Measurements from ENCODE around the gene DARS1. TPM values are rescaled to one million over a fixed set of nuclear protein-coding genes. Genes with fewer than 3 reads are reported as not detected.

The DARS1 gene
- 120 and 143 TPM in 2 replicates for total RNA-seq (2012; rRNA removed)

DNA sequence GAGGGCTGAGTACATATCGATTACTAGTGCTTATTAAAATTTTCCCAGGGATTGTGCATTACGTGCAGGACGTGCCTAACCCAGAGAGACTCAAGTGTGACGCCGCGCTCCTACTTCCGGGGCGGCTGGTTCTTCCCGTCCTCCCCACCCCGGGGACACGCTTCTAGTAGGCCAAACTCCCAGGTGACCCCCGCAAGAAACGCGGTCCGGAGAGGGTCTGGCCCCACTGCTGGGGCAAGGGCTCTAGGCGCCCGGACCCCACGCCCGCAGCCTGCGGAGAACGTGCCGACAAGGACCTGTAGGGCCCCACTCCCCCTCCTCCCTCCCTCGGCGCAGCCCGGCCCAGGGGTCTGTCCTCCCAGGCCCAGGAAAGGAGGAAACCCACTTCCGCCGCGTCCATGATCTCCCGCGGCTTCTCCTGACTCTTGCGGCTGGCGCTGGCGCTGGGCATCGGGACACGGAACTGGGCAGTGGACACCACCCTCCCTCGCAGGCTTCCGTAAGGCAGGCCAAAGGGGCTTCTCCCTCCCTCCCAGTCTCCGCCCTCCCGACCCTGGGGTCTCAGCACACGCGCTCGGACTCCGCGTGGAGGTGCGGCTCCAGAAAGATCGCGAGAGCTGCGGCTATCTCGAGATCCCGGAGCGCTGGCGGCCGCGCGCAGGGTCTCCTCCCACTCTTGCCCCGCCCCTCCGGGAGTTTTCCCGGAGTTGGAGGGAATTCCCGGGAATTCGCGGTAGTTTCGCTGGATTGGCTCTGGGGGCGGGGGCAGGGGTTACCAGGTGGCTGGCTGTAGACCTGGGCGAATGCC, at the start of gene DARS1:
Gene DARS1 (minus strand): TSS at position 609 of the 808 bp plus-strand sequence. CDS start 158 bp downstream, at position 451.
- Histone ChIP-seq H3K4me1 (ENCODE audit: control insufficient read depth, insufficient read depth, low read length) (peaks cover 14% of the 10 kb centered on the region), H3K27me3 (ENCODE audit: control insufficient read depth, insufficient read depth, low read length) (no peaks in the 10 kb centered on the region), H3K9ac (ENCODE audit: low read depth, low read length) (peak within 1 kb of the TSS; percentile 99), H3K36me3 (ENCODE audit: insufficient read depth, low read length) (peaks cover 19% of the 10 kb centered on the region), H3K4me2 (ENCODE audit: low read length) (peak within 1 kb of the TSS; percentile 84), H3K9me3 (replicated peaks; ENCODE audit: low read length) (no peaks in the 10 kb centered on the region), H3K4me3 (ENCODE audit: low read length) (peak within 1 kb of the TSS; percentile 92)

DNA sequence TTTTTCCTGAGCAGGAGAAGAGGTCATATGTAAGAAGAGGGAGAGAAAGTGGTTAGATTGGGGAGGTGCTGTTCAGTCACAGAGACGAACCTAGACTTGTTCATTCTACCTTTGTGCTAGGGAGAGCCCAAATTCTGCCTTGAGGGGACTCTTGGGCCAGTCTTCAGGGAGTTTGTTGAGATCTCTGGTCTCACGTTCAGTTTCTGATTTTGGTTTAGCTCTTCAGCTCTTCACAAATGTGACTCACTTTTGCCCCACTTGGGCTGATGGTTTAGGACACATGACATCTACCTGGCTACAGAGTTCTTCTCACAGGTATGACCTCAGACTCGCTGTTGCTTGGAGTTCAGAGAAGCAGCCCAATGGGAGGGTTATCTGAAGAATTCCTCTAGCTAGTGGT, 49.2 kb upstream of the DARS1 start:
- no peaks in the 10 kb centered on the region for H3K9me3 ChIP-seq (replicated peaks; ENCODE audit: low read length)
- H3K4me1 ChIP-seq (ENCODE audit: control insufficient read depth, insufficient read depth, low read length), result no peaks in the 10 kb centered on the region
- H3K4me2 ChIP-seq (ENCODE audit: low read length), result no peak overlapping the region
- no peak overlapping the region for H3K9ac ChIP-seq (ENCODE audit: low read depth, low read length)
- no peak overlapping the region for H3K4me3 ChIP-seq (ENCODE audit: low read length)
- no peaks in the 10 kb centered on the region for H3K36me3 ChIP-seq (ENCODE audit: insufficient read depth, low read length)
- H3K27me3 ChIP-seq (ENCODE audit: control insufficient read depth, insufficient read depth, low read length), result peaks cover 21% of the 10 kb centered on the region

DNA sequence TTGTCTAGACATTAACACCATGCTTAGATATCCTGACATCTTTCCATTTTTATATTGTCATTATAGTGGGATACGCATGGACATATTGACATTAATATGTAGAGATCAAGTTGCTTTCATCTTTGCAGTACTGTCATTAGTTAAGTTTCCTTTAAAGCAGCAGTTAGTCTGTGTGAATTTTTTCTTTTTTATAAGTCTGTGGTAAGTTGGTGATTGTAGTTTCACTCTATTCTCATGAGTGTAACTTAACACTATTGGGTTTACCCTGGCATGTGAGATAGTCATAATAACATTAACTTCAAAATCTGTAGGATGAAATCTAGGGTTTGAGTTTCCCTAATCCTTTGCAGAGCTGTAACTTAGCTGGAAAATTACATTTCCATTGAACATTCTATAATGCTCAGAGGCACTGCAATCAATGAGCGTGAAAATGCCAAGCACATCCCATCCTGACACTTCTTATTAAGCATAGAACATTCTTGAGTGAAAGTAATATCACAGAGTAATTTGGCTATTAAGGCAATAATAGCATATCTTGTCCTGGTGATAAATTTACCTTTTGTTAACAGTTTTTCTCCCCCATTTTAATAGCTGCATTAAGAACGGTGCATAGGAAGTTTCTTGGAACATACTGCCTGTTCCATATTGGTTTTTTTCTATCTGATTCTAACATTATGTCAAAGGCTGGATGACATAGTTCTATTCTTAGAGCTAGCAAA, 47.5 kb upstream of the DARS1 start:
- no peak overlapping the region for H3K9ac ChIP-seq (ENCODE audit: low read depth, low read length)
- H3K4me2 ChIP-seq (ENCODE audit: low read length), result no peak overlapping the region
- H3K9me3 ChIP-seq (replicated peaks; ENCODE audit: low read length), result no peaks in the 10 kb centered on the region
- peaks cover 16% of the 10 kb centered on the region for H3K27me3 ChIP-seq (ENCODE audit: control insufficient read depth, insufficient read depth, low read length)
- H3K4me1 ChIP-seq (ENCODE audit: control insufficient read depth, insufficient read depth, low read length), result no peaks in the 10 kb centered on the region
- no peak overlapping the region for H3K4me3 ChIP-seq (ENCODE audit: low read length)
- H3K36me3 ChIP-seq (ENCODE audit: insufficient read depth, low read length), result no peaks in the 10 kb centered on the region

DNA sequence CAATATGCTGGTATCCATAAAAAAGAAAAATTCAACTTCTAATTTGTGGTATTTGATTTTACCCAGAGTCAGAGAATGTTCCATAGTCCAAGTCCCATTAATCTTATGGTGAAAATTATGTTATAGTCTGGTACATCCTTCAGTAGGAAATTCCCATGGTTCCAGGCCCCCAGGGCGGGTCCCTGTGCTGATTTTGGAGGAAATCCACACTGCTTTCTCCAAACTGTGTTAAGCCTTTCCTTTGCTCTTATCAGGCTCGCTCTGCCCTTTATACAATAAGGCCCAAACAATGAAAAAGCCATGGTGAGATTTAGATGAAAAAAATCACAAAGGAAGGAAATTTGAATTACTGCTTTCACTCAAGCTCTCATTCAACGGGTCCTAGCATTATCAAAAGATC, 46.8 kb upstream of the DARS1 start:
- H3K27me3 ChIP-seq (ENCODE audit: control insufficient read depth, insufficient read depth, low read length), result peaks cover 16% of the 10 kb centered on the region
- no peaks in the 10 kb centered on the region for H3K4me1 ChIP-seq (ENCODE audit: control insufficient read depth, insufficient read depth, low read length)
- H3K4me3 ChIP-seq (ENCODE audit: low read length), result no peak overlapping the region
- H3K9me3 ChIP-seq (replicated peaks; ENCODE audit: low read length), result no peaks in the 10 kb centered on the region
- no peaks in the 10 kb centered on the region for H3K36me3 ChIP-seq (ENCODE audit: insufficient read depth, low read length)
- H3K4me2 ChIP-seq (ENCODE audit: low read length), result no peak overlapping the region
- H3K9ac ChIP-seq (ENCODE audit: low read depth, low read length), result no peak overlapping the region

DNA sequence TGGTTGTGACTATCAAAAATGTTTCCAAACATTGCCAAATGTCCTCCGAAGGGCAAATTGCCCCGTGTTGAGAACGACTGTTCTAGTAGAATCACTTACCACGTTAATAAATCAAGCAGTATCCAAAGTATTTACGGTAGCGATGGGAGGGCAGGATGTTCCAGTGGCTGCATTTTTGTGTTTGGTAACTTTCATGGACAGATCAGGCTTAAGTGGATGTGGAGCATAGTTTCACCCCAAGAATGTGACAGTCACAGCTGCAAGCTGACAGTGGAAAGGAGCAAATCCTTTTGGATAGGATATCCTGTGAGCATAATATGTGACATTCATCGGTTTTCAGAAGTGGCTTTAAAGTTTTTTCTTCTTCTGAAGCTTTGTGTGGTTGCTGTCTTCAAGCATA, 46.3 kb upstream of the DARS1 start:
- Histone ChIP-seq H3K27me3 (ENCODE audit: control insufficient read depth, insufficient read depth, low read length) (peaks cover 16% of the 10 kb centered on the region), H3K9ac (ENCODE audit: low read depth, low read length) (no peak overlapping the region), H3K4me3 (ENCODE audit: low read length) (no peak overlapping the region)

DNA sequence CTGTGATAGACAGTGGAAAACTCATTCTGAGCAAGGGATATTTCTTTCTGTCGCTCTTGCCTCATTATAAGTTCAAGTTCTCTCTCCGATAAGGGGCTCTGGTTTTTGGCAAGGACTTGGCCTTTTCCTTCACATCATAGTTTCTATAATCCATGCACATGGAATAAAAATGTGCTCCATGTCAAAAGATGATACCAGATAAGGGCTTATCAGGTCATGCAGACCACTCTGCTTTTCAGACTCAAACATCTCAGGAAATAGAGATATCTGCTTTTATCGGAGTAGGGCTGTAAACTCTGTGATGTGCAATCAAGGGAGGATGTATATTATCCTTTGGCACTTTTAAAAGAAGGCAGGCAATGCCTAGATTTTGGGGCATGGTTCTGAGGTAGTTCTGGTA, 45.0 kb upstream of the DARS1 start:
- Histone ChIP-seq H3K9ac (ENCODE audit: low read depth, low read length) (no peak overlapping the region), H3K4me1 (ENCODE audit: control insufficient read depth, insufficient read depth, low read length) (peaks cover 4% of the 10 kb centered on the region)

More for the DNA sequence above, 46.3 kb upstream of the DARS1 start:
- no peaks in the 10 kb centered on the region for H3K9me3 ChIP-seq (replicated peaks; ENCODE audit: low read length)
- no peak overlapping the region for H3K4me2 ChIP-seq (ENCODE audit: low read length)
- no peaks in the 10 kb centered on the region for H3K4me1 ChIP-seq (ENCODE audit: control insufficient read depth, insufficient read depth, low read length)
- H3K36me3 ChIP-seq (ENCODE audit: insufficient read depth, low read length), result no peaks in the 10 kb centered on the region

DNA sequence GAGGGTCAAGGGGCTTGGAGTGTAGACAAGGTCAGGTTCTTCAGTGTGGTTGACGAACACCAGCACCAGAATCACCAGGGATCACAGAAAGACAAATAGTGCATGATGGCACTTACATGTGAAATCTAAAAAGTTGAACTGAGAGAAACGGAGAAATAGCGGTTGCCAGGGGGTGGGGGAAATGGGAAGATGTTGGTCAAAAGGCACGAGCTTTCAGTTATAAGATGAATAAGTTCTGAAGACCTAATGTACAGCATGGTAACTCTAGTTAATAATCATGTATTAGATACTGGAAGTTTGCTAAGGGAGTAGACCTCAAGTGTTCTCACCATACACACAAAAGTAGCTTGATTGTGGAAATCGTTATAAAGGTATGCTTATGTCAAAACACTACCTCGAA, 43.7 kb upstream of the DARS1 start:
- Histone ChIP-seq H3K27me3 (ENCODE audit: control insufficient read depth, insufficient read depth, low read length) (peaks cover 16% of the 10 kb centered on the region), H3K9me3 (replicated peaks; ENCODE audit: low read length) (no peaks in the 10 kb centered on the region), H3K4me1 (ENCODE audit: control insufficient read depth, insufficient read depth, low read length) (peaks cover 7% of the 10 kb centered on the region), H3K4me3 (ENCODE audit: low read length) (no peak overlapping the region), H3K9ac (ENCODE audit: low read depth, low read length) (no peak overlapping the region), H3K36me3 (ENCODE audit: insufficient read depth, low read length) (no peaks in the 10 kb centered on the region), H3K4me2 (ENCODE audit: low read length) (no peak overlapping the region)

More for the DNA sequence above, 45.0 kb upstream of the DARS1 start:
- no peak overlapping the region for H3K4me2 ChIP-seq (ENCODE audit: low read length)
- H3K9me3 ChIP-seq (replicated peaks; ENCODE audit: low read length), result no peaks in the 10 kb centered on the region
- peaks cover 16% of the 10 kb centered on the region for H3K27me3 ChIP-seq (ENCODE audit: control insufficient read depth, insufficient read depth, low read length)
- no peak overlapping the region for H3K4me3 ChIP-seq (ENCODE audit: low read length)
- H3K36me3 ChIP-seq (ENCODE audit: insufficient read depth, low read length), result no peaks in the 10 kb centered on the region

DNA sequence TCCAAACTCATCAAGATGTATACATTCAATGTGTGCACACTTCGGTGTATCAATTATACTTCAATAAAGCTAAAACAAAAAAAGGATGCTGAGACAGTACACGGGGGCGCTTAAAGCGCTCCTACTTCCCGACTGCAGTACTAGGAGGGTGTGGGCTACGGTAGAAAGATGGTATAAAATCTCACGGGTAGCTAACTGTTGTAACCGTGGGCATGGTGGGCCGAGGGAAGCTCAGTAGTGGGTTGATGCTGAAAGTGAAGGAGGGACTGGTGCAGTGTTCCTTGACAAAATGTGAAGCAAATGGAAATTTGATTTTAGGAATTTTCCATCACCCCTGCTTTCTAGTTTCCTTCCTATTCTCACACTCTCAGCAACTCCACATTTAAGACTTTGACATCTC, 42.6 kb upstream of the DARS1 start:
- peaks cover 13% of the 10 kb centered on the region for H3K27me3 ChIP-seq (ENCODE audit: control insufficient read depth, insufficient read depth, low read length)
- H3K36me3 ChIP-seq (ENCODE audit: insufficient read depth, low read length), result no peaks in the 10 kb centered on the region
- no peak overlapping the region for H3K4me2 ChIP-seq (ENCODE audit: low read length)
- H3K9me3 ChIP-seq (replicated peaks; ENCODE audit: low read length), result no peaks in the 10 kb centered on the region
- no peak overlapping the region for H3K9ac ChIP-seq (ENCODE audit: low read depth, low read length)
- H3K4me3 ChIP-seq (ENCODE audit: low read length), result no peak overlapping the region
- peaks cover 7% of the 10 kb centered on the region for H3K4me1 ChIP-seq (ENCODE audit: control insufficient read depth, insufficient read depth, low read length)

DNA sequence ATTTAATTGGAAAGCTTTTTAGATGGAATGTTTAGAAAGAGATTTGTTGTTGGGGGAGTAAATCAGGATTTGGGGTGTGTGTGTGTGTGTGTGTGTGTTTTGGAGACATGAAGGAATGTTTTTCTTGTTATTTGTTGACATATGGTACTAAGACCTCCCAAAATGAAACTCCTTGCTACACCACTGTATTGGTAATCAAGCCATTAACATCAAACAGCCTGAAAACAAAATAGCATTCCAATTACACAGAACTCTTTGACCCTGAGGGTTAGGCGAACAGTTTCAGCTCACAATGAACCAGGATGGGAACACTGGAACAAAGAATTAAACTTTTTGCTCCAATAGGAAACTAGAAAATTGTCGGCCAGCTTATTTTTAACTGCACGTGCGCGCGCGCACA, 41.7 kb upstream of the DARS1 start:
- no peaks in the 10 kb centered on the region for H3K9me3 ChIP-seq (replicated peaks; ENCODE audit: low read length)
- H3K4me1 ChIP-seq (ENCODE audit: control insufficient read depth, insufficient read depth, low read length), result peaks cover 7% of the 10 kb centered on the region
- H3K4me3 ChIP-seq (ENCODE audit: low read length), result no peak overlapping the region
- no peak overlapping the region for H3K4me2 ChIP-seq (ENCODE audit: low read length)
- no peak overlapping the region for H3K9ac ChIP-seq (ENCODE audit: low read depth, low read length)
- no peaks in the 10 kb centered on the region for H3K36me3 ChIP-seq (ENCODE audit: insufficient read depth, low read length)
- peaks cover 6% of the 10 kb centered on the region for H3K27me3 ChIP-seq (ENCODE audit: control insufficient read depth, insufficient read depth, low read length)

DNA sequence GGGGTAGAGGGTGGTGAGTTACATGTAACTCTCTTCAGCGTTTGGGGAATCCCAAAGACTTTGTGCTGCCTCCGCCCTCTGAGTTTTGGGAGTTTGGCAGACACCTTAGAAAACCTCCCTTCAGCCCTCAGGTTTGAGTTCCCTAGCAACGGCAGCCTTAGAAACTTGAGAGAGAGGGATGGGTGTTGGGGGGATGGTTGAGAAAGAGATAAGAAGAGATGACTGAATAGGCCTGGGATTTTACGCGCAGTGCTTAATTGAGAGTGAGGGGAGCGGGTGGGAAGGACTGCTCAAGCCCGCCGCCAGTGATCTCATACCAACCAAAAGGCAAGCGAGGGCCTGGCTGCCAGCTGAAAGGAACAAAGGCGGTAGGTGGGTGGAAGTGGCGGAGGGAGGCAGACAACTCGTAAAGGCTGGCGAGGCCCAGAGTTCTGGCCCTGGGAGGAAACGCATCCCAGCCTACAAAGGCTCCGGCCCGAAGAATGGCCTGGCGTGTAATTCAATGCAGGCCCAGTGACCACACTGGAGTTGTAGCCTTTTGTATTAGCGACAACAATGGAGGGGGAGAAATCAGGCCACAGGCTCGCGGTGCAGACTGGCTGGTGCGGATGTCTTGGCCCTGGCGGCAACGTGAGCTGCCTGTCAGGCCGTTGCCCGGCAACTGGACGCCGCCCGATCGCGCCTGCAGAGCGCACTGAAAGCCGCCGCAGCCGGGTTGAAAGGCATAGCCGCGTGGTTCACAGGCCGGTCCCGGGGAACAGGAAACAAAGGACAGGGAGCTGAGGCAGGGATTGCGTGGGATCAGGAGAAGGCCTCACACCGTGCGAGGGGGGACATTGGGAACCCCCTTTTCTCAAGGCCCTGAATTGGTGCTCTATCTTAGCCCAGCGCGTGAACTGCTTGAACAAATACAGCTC, 39.9 kb upstream of the DARS1 start:
- Histone ChIP-seq H3K4me3 (ENCODE audit: low read length) (peak overlapping the region; percentile 51), H3K4me1 (ENCODE audit: control insufficient read depth, insufficient read depth, low read length) (peaks cover 7% of the 10 kb centered on the region), H3K4me2 (ENCODE audit: low read length) (peak overlapping the region; percentile 81), H3K27me3 (ENCODE audit: control insufficient read depth, insufficient read depth, low read length) (no peaks in the 10 kb centered on the region), H3K9ac (ENCODE audit: low read depth, low read length) (peak overlapping the region; percentile 18), H3K9me3 (replicated peaks; ENCODE audit: low read length) (no peaks in the 10 kb centered on the region), H3K36me3 (ENCODE audit: insufficient read depth, low read length) (no peaks in the 10 kb centered on the region)

DNA sequence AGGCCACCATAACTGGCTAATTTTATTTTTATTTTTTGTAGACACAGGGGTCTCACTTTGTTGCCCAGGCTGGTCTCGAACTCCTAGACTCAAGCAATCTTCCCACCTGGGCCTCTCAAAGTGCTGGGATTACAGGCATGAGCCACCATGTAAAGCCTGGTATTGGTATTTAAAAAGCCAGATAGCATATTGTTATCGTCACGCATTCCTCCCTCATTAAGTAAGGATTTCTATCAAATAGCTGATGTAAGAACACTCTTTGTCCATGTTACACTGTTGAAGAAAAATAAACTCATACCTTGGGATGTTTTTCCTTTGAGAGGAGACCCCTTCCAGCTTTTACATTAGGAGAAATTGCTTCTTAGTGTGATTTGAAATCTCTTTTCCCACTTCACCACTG, 39.2 kb upstream of the DARS1 start:
- H3K9ac ChIP-seq (ENCODE audit: low read depth, low read length), result no peak overlapping the region
- H3K4me2 ChIP-seq (ENCODE audit: low read length), result no peak overlapping the region
- no peaks in the 10 kb centered on the region for H3K27me3 ChIP-seq (ENCODE audit: control insufficient read depth, insufficient read depth, low read length)
- peaks cover 7% of the 10 kb centered on the region for H3K4me1 ChIP-seq (ENCODE audit: control insufficient read depth, insufficient read depth, low read length)
- H3K36me3 ChIP-seq (ENCODE audit: insufficient read depth, low read length), result no peaks in the 10 kb centered on the region
- no peak overlapping the region for H3K4me3 ChIP-seq (ENCODE audit: low read length)
- H3K9me3 ChIP-seq (replicated peaks; ENCODE audit: low read length), result no peaks in the 10 kb centered on the region
